ACHN (cell line): ENCODE results near the gene ASH1L.
"Not testable (repeated sequence)": the region's sequence is repeated elsewhere in the genome, so short reads cannot be mapped to it uniquely, and the experiment has no call there.

Source experiments
- DNase-seq: peaks from one replicate; pipeline ENCODE4 v3.0.0-alpha.2; 2015
- in situ Hi-C: cut with HindIII; loops from 2 replicates; pipeline ENCODE4 v1.10.0; 2017; ENCODE audit warnings: low sequenced_read_pairs, low pct_ligation_motif_present, low pct_unique_long_range_greater_than_20kb

ASH1L gene

GRCh38 chr1:155562581-155563376 is at the start of gene ASH1L:
Gene ASH1L (minus strand): TSS chr1:155562803. CDS start chr1:155521519, 41,284 bp downstream.
- in situ Hi-C loops = no loop called here
- peak; percentile 91 for DNase-seq

- in situ Hi-C loops, DNase-seq: not testable (repeated sequence)
These were observed 47.6 kb upstream of the ASH1L start for GRCh38 chr1:155610257-155610647.

GRCh38 chr1:155609515-155610256 is 47.1 kb upstream of the ASH1L start, which contains the start of gene MSTO1:
Gene MSTO1 (plus strand): TSS chr1:155610218. CDS start chr1:155610249, 31 bp downstream.
- in situ Hi-C loops = no loop called here
- DNase-seq = peak; percentile 98

- DNase-seq = no peak
- in situ Hi-C loops = no loop called here
These were observed 46.3 kb upstream of the ASH1L start for GRCh38 chr1:155608888-155609225.

- DNase-seq = no peak
- in situ Hi-C loops = no loop called here
These were observed 45.1 kb upstream of the ASH1L start for GRCh38 chr1:155607708-155608107.

GRCh38 chr1:155599828-155600572 is 37.4 kb upstream of the ASH1L start:
- DNase-seq, in situ Hi-C loops: not testable (repeated sequence)

- in situ Hi-C loops = no loop called here
- DNase-seq = no peak
These were observed 36.3 kb upstream of the ASH1L start for GRCh38 chr1:155598842-155599331.

- DNase-seq = no peak
- in situ Hi-C loops = no loop called here
These were observed 34.3 kb upstream of the ASH1L start for GRCh38 chr1:155596864-155597263.

GRCh38 chr1:155595877-155596474 is 33.4 kb upstream of the ASH1L start:
- in situ Hi-C loops, DNase-seq: not testable (repeated sequence)

- peak; percentile 81 for DNase-seq
- in situ Hi-C loops = no loop called here
These were observed 29.2 kb upstream of the ASH1L start for GRCh38 chr1:155591770-155592169.

GRCh38 chr1:155590516-155591247 is 28.1 kb upstream of the ASH1L start:
- in situ Hi-C loops, DNase-seq: not testable (repeated sequence)

- in situ Hi-C loops, DNase-seq: not testable (repeated sequence)
These were observed 26.7 kb upstream of the ASH1L start for GRCh38 chr1:155589282-155589681.

- DNase-seq, in situ Hi-C loops: not testable (repeated sequence)
These were observed 21.2 kb upstream of the ASH1L start for GRCh38 chr1:155583846-155584245.

- in situ Hi-C loops, DNase-seq: not testable (repeated sequence)
These were observed 13.0 kb upstream of the ASH1L start for GRCh38 chr1:155575608-155576007.

GRCh38 chr1:155574077-155574476 is 11.5 kb upstream of the ASH1L start:
- no peak for DNase-seq
- in situ Hi-C loops = no loop called here

GRCh38 chr1:155570593-155570990 is 8.0 kb upstream of the ASH1L start:
- in situ Hi-C loops = no loop called here

GRCh38 chr1:155569988-155570592 is 7.5 kb upstream of the ASH1L start:
- in situ Hi-C loops = no loop called here

More at GRCh38 chr1:155570593-155570990, 8.0 kb upstream of the ASH1L start:
- DNase-seq = no peak

More at GRCh38 chr1:155569988-155570592, 7.5 kb upstream of the ASH1L start:
- no peak for DNase-seq
